Measurements from ENCODE around the gene CDH12. TPM values are rescaled to one million over a fixed set of nuclear protein-coding genes. Genes with fewer than 3 reads are reported as not detected.
"Not testable (repeated sequence)": the region's sequence is repeated elsewhere in the genome, so short reads cannot be mapped to it uniquely, and the experiment has no call there.

The CDH12 gene
- total and polyA plus RNA-seq, 10 of the 15 experiments (the other 5 are each of a cell fraction or from before 2014, with no cell fraction given) = 0.03 to 0.16 TPM; not detected in 8

- TF ChIP-seq REST (IDR thresholded peaks at IDR 0.05; ENCODE audit: low read depth, low read length) = no peak
- TF ChIP-seq RAD51 (IDR thresholded peaks at IDR 0.05) = no peak
- TF ChIP-seq ASH2L (IDR thresholded peaks at IDR 0.05; ENCODE audit: borderline replicate concordance, low read depth) = no peak
- no peak for TF ChIP-seq CHD2 (IDR thresholded peaks at IDR 0.05; ENCODE audit: borderline replicate concordance, low read depth, low read length)
- TF ChIP-seq BCLAF1 (IDR thresholded peaks at IDR 0.05) = no peak
- TF ChIP-seq HSF1 (IDR thresholded peaks at IDR 0.05; ENCODE audit: low read depth, low read length) = no peak
- no peak for TF ChIP-seq ZNF217 (IDR thresholded peaks at IDR 0.05)
- TF ChIP-seq BHLHE40 (IDR thresholded peaks at IDR 0.05; ENCODE audit: borderline replicate concordance in 1 of 2, low read depth in 2 of 2, low read length in 1 of 2) = no peak
- no peak for TF ChIP-seq GABPA (IDR thresholded peaks at IDR 0.05; ENCODE audit: low read depth)
- TF ChIP-seq SMC3 (IDR thresholded peaks at IDR 0.05; ENCODE audit: borderline replicate concordance, low read length) = no peak
Observed at GRCh38 chr5:22776285-22776684, 76.9 kb downstream of the CDH12 start (continued).

GRCh38 chr5:22774214-22774613 lies 78.9 kb downstream of the CDH12 start:
- H2AFZ ChIP-seq (ENCODE audit: control insufficient read depth, low read depth, low read length); DNase-seq (ENCODE audit: low read depth, low spot score); RAD21 ChIA-PET (ENCODE audit: unreplicated experiment); H3K9me3 ChIP-seq (replicated peaks; ENCODE audit: control insufficient read depth, insufficient read depth, low read length); H3K4me2 ChIP-seq (ENCODE audit: control insufficient read depth, insufficient read depth); H3K79me2 ChIP-seq (ENCODE audit: control insufficient read depth, insufficient read depth, low read length); ATAC-seq; H3K9ac ChIP-seq (ENCODE audit: control insufficient read depth, insufficient read depth, low read length); H3K36me3 ChIP-seq (ENCODE audit: control insufficient read depth in 2 of 2, insufficient read depth in 2 of 2, low read length in 1 of 2); H4K20me1 ChIP-seq (ENCODE audit: control insufficient read depth, insufficient read depth); H3K27ac ChIP-seq (ENCODE audit: control insufficient read depth, insufficient read depth); H3K4me3 ChIP-seq; POLR2A ChIA-PET; in situ Hi-C loops (cut with MboI); intact Hi-C loops (cut with micrococcal nuclease; ENCODE audit: unreplicated experiment); H3K4me1 ChIP-seq (ENCODE audit: control insufficient read depth, insufficient read depth, low read length); FAIRE-seq; CTCF ChIA-PET; H3K27me3 ChIP-seq (replicated peaks in 1 of 2; ENCODE audit: control insufficient read depth in 2 of 2, insufficient read depth in 2 of 2, low read length in 1 of 2); BruUV-seq (replicated peaks); SMC1A ChIA-PET (ENCODE audit: uncharacterized antibody, unreplicated experiment): not testable (repeated sequence)
- 0% methylated on average over 1 of the region's 1 CpG for WGBS (ENCODE audit: insufficient coverage, insufficient replicate concordance, low lambda C conversion rate, missing lambda C conversion rate)

Measured in GM12878 (cell line).